Ishikawa (cell line): ENCODE measurements around the gene IBTK.

ENCODE experiments used
- CEBPB ChIP-seq: IDR thresholded peaks from 2 replicates; pipeline ENCODE4 v1.6.1; 2012
- CREB1 ChIP-seq: IDR thresholded peaks from 2 replicates; pipeline ENCODE4 v1.6.1; 2012; ENCODE audit warnings: low read depth
- EGR1 ChIP-seq: IDR thresholded peaks from 2 replicates; pipeline ENCODE4 v1.6.1; 2012
- EP300 ChIP-seq: IDR thresholded peaks from 2 replicates; pipeline ENCODE4 v1.6.1; 2012; ENCODE audit warnings: borderline replicate concordance
- MAX ChIP-seq: IDR thresholded peaks from 2 replicates; pipeline ENCODE4 v1.6.1; 2012
- NFIC ChIP-seq: IDR thresholded peaks from 2 replicates; pipeline ENCODE4 v1.6.1; 2012
- RAD21 ChIP-seq: IDR thresholded peaks from 2 replicates; pipeline ENCODE4 v1.6.1; 2012; ENCODE audit warnings: low read depth
- REST ChIP-seq: IDR thresholded peaks from 2 replicates; pipeline ENCODE4 v1.6.1; 2012; ENCODE audit warnings: low read depth, mild to moderate bottlenecking
- TAF1 ChIP-seq: IDR thresholded peaks from 2 replicates; pipeline ENCODE4 v1.6.1; 2012; ENCODE audit warnings: low read depth, mild to moderate bottlenecking
- TCF12 ChIP-seq: IDR thresholded peaks from 2 replicates; pipeline ENCODE4 v1.6.1; 2012; ENCODE audit warnings: low read depth
- YY1 ChIP-seq: IDR thresholded peaks from 2 replicates; pipeline ENCODE4 v1.6.1; 2012; ENCODE audit warnings: low read depth
- ZBTB7A ChIP-seq: IDR thresholded peaks from 2 replicates; pipeline ENCODE4 v1.6.1; 2012; ENCODE audit warnings: low read depth

GRCh38 chr6:82166493-82166892 is 81.1 kb downstream of the IBTK start:
- no peak for TF ChIP-seq TAF1
- TF ChIP-seq RAD21 = no peak
- no peak for TF ChIP-seq EP300
- no peak for TF ChIP-seq CEBPB
- no peak for TF ChIP-seq MAX
- TF ChIP-seq TCF12 = no peak
- no peak for TF ChIP-seq ZBTB7A
- no peak for TF ChIP-seq YY1
- TF ChIP-seq EGR1 = no peak
- TF ChIP-seq CREB1 = no peak
- TF ChIP-seq NFIC = no peak
- TF ChIP-seq REST = no peak
